Kidney (tissue), 14 donors: ENCODE results near the gene PTGDR. TPM values are rescaled to one million over a fixed set of nuclear protein-coding genes. Genes with fewer than 3 reads are reported as not detected.

Experiments
- DNase-seq, 5 donors: peaks; one replicate each; pipeline ENCODE4 v3.0.0-alpha.2; 2013 to 2020
- FAIRE-seq: peaks from 2 replicates; lab custom pipeline; 2012; peaks lifted over from hg19 to GRCh38; lab: Jason Lieb, UNC
- H3K27ac ChIP-seq, 2 donors: one replicate each; pipeline ENCODE4 v1.7.0; 2013; ENCODE audit warnings: low read depth in 2 of 2, low read length in 2 of 2, inconsistent platforms in 1 of 2
- H3K27me3 ChIP-seq: one replicate; pipeline ENCODE4 v1.7.1; 2013; ENCODE audit warnings: low read length, inconsistent platforms; ENCODE audit not compliant: control insufficient read depth, insufficient read depth
- H3K36me3 ChIP-seq, 3 donors: one replicate each; pipeline versions ENCODE4 v1.7.0 to v1.7.1; 2013; ENCODE audit warnings: low read length in 3 of 3, control low read depth in 1 of 3, inconsistent platforms in 1 of 3; ENCODE audit not compliant: insufficient read depth in 3 of 3, control insufficient read depth in 2 of 3
- H3K4me1 ChIP-seq, 3 donors: one replicate each; pipeline versions ENCODE4 v1.7.0 to v1.7.1; 2013; ENCODE audit warnings: low read length in 3 of 3, inconsistent platforms in 1 of 3, low read depth in 1 of 3; ENCODE audit not compliant: control insufficient read depth in 2 of 3, insufficient read depth in 2 of 3
- H3K4me3 ChIP-seq, 3 donors: one replicate each; pipeline versions ENCODE4 v1.7.0 to v1.8.1; 2013; ENCODE audit warnings: low read length in 3 of 3, control low read depth in 1 of 3, inconsistent platforms in 1 of 3
- H3K9ac ChIP-seq, 3 donors: one replicate each; pipeline versions ENCODE4 v1.7.0 to v1.7.1; 2013; ENCODE audit warnings: low read length in 3 of 3, control low read depth in 1 of 3, inconsistent platforms in 1 of 3
- H3K9me3 ChIP-seq, 3 donors: one replicate each; pipeline versions ENCODE4 v1.7.0 to v1.7.1; 2013; ENCODE audit warnings: low read length in 3 of 3, control low read depth in 1 of 3, inconsistent platforms in 1 of 3; ENCODE audit not compliant: control insufficient read depth in 2 of 3, insufficient read depth in 1 of 3
- CTCF ChIP-seq: IDR thresholded peaks from 3 replicates; pipeline ENCODE4 v1.5.1; 2012; ENCODE audit warnings: mild to moderate bottlenecking, moderate library complexity, borderline replicate concordance; ENCODE audit not compliant: insufficient read depth; ENCODE audit errors: extremely low read depth
- intact Hi-C: fragments of 100-400 bp; cut with DNase I; formaldehyde crosslinking; loops from one replicate; pipeline ENCODE4 v1.11.1; 2022
- polyA plus RNA-seq: library from polyadenylated mRNA; stranded (reverse); fragments of 350-450 nt; fragmentation: Illumina TruSeq; extraction: RNeasy Lipid Tissue Mini Kit (QIAGEN cat#74804); gene quantifications from one replicate; pipeline ENCODE4 v1.2.3, GENCODE V29; 2014; ENCODE audit warnings: low read depth, low replicate concordance; ENCODE audit not compliant: insufficient read depth
- total RNA-seq: library from RNA; stranded (reverse); fragmentation: NEBNext Ultra II Directional; extraction: Animal tissue kit (Norgen Biotek cat#: 25700); gene quantifications from one replicate; pipeline ENCODE4 v1.2.1, GENCODE V29; 2021
- donor health status: control.
- donor health status: control.
- donor health status: control.
- donor health status: control.
- donor health status: control.
- donor health status: DM: yes; HTN: yes; CAD: no.
- donor health status: Normal renal cell carcinoma (clear cell type).

PTGDR gene
- total and polyA plus RNA-seq, 2 donors from 2014 or later, result 0.22 to 3.1 TPM

GRCh38 chr14:52241087-52241793 is 26.3 kb upstream of the PTGDR start:
- no peak for FAIRE-seq
- no peak for DNase-seq
- Histone ChIP-seq H3K36me3 (no peaks in the 10 kb centered on the region), H3K9ac (no peak overlapping the region), H3K4me3 (no peak overlapping the region), H3K27me3 (no peaks in the 10 kb centered on the region), H3K4me1 (no peaks in the 10 kb centered on the region), H3K9me3 (no peaks in the 10 kb centered on the region), H3K27ac (no peak overlapping the region)
- TF ChIP-seq CTCF, result no peak
- intact Hi-C loops, result no loop called here

DNA sequence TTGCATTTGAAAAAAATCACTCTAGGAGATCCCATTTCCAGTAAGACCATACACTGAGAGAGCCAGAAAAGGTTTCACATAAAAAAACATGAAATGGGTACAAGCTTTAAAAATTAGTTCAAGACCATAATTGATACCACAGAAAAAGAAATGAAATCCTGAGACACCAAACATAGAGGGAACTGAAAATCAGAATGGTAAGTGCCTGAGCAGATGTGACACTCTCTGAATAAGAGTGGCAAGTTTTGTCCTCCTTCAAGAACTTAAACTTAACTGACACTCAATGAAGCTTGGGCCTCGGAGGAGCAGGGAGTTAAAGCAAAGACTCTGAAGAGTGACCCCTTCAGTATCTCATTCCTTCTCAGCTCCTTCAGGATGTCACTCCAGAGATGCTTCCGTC is 23.2 kb upstream of the PTGDR start:
- TF ChIP-seq CTCF, result no peak
- H3K9ac ChIP-seq, result no peak overlapping the region
- no peaks in the 10 kb centered on the region for H3K4me1 ChIP-seq
- intact Hi-C loops, result no loop called here
- no peaks in the 10 kb centered on the region for H3K9me3 ChIP-seq
- H3K36me3 ChIP-seq, result no peaks in the 10 kb centered on the region
- H3K27ac ChIP-seq, result no peak overlapping the region
- no peaks in the 10 kb centered on the region for H3K27me3 ChIP-seq
- H3K4me3 ChIP-seq, result no peak overlapping the region
- DNase-seq (no peak), FAIRE-seq (no peak)

DNA sequence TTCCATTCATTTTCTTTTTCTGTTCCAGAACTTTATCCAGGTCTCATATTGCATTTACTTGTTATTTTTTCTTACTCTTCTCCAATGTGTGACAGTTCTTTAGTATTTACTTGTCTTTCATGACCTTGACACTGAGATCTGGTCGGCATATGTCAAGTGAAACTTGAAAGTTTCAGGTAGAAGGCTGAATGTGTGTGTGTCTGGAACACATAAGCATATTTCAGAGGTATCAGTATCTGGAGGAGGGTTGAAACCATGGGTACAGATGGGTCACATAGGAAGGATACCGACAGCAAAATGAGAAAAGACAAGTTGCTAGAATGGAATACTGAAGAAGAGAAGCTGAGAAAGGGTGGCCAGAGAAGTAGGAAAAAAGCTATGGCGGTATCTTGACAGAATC is 22.5 kb upstream of the PTGDR start:
- FAIRE-seq, result no peak
- DNase-seq, result no peak
- H3K4me1 ChIP-seq, result no peaks in the 10 kb centered on the region
- intact Hi-C loops, result no loop called here
- no peak overlapping the region for H3K4me3 ChIP-seq
- TF ChIP-seq CTCF, result no peak
- H3K27ac ChIP-seq, result no peak overlapping the region
- H3K27me3 ChIP-seq, result no peaks in the 10 kb centered on the region
- no peaks in the 10 kb centered on the region for H3K9me3 ChIP-seq
- H3K36me3 ChIP-seq, result no peaks in the 10 kb centered on the region
- no peak overlapping the region for H3K9ac ChIP-seq

GRCh38 chr14:52248057-52248456 is 19.4 kb upstream of the PTGDR start:
- Histone ChIP-seq H3K27me3 (no peaks in the 10 kb centered on the region), H3K36me3 (no peaks in the 10 kb centered on the region), H3K27ac (no peak overlapping the region), H3K4me3 (no peak overlapping the region), H3K9ac (no peak overlapping the region), H3K4me1 (no peaks in the 10 kb centered on the region), H3K9me3 (no peaks in the 10 kb centered on the region)
- FAIRE-seq, result no peak
- DNase-seq, result no peak
- intact Hi-C loops, result no loop called here
- TF ChIP-seq CTCF, result no peak
